ENCODE measurements around the gene LEF1.
A peak's percentile ranks its signal among the peaks of the same experiment; 100 is the strongest.

LEF1 gene

DNA sequence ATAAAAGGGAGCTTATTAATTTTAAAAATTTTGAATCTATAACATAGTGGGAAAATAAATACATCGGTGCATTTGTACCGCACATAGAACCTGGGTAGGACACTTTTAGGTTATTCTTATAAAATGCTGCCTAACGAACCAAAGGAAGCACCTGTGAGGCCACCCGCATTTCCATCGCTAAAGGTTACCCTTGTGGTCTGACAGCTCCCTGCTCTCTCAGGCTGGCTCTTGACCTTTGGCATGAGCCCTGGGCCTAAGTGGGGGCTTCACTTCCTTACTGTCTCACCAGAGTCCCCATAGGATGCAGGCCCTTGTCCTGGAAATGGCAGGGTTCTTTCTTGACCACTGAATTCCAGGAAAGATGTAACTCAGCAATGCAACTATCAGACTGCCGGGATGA is 133.0 kb downstream of the LEF1 start:
- DNase-seq (ENCODE audit: low spot score), result no peak
- Histone ChIP-seq H3K27ac (ENCODE audit: poor library complexity, severe bottlenecking) (no peak overlapping the region), H3K4me3 (ENCODE audit: severe bottlenecking) (no peak overlapping the region), H3K4me1 (ENCODE audit: insufficient read depth, poor library complexity, severe bottlenecking) (no peaks in the 10 kb centered on the region), H3K36me3 (ENCODE audit: low read depth) (no peaks in the 10 kb centered on the region), H3K27me3 (ENCODE audit: insufficient read depth, poor library complexity, severe bottlenecking) (no peaks in the 10 kb centered on the region), H3K9me3 (ENCODE audit: severe bottlenecking) (no peaks in the 10 kb centered on the region)
- ATAC-seq (ENCODE audit: low read depth), result no peak
- TF ChIP-seq, protein P1, sequence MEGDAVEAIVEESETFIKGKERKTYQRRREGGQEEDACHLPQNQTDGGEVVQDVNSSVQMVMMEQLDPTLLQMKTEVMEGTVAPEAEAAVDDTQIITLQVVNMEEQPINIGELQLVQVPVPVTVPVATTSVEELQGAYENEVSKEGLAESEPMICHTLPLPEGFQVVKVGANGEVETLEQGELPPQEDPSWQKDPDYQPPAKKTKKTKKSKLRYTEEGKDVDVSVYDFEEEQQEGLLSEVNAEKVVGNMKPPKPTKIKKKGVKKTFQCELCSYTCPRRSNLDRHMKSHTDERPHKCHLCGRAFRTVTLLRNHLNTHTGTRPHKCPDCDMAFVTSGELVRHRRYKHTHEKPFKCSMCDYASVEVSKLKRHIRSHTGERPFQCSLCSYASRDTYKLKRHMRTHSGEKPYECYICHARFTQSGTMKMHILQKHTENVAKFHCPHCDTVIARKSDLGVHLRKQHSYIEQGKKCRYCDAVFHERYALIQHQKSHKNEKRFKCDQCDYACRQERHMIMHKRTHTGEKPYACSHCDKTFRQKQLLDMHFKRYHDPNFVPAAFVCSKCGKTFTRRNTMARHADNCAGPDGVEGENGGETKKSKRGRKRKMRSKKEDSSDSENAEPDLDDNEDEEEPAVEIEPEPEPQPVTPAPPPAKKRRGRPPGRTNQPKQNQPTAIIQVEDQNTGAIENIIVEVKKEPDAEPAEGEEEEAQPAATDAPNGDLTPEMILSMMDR (IDR thresholded peaks at IDR 0.05; ENCODE audit: poor library complexity, severe bottlenecking), result no peak

DNA sequence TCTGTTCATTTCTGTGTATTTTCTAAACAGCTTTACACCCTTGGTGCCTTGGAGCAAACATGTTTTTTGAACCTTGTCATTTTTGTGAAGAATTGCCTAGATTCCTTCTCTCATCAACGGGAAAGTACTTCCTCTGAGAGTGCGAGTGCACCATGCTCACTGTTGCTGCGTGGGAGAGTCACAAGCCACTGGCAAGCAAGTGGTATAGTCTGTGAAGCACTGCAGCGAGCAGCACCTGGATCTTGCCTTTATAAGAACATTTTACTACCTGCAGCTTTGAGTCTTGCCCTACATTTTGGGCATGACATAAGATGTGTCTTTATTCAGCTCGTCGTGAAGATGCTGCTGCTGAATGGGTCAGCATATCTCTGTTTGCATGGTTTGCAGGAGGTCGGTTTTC is 134.2 kb downstream of the LEF1 start:
- DNase-seq (ENCODE audit: low spot score), result no peak
- H3K36me3 ChIP-seq (ENCODE audit: low read depth), result no peaks in the 10 kb centered on the region
- no peaks in the 10 kb centered on the region for H3K4me1 ChIP-seq (ENCODE audit: insufficient read depth, poor library complexity, severe bottlenecking)

DNA sequence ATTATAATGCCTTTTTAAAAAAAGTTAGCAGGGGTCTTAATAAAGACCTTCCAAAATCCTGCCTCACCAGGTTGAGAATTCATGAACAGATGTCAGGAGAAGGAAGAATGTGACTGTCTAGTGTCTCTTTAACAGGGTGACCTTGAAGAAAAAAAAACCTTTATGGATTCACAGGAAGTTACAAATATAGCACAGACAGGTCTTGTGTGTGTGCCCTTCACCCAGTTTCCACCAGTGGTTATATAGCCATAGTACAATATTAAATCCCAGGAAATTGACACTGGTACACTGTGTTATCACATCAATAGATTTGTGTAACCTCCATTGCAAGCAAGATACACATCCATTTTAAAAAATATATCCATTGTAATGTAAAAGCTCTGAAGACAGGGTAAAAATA is 135.4 kb downstream of the LEF1 start:
- H3K4me3 ChIP-seq (ENCODE audit: severe bottlenecking), result no peak overlapping the region
- H3K27ac ChIP-seq (ENCODE audit: poor library complexity, severe bottlenecking), result no peak overlapping the region
- H3K9me3 ChIP-seq (ENCODE audit: severe bottlenecking), result no peaks in the 10 kb centered on the region
- TF ChIP-seq, protein P1 (IDR thresholded peaks at IDR 0.05; ENCODE audit: poor library complexity, severe bottlenecking), result no peak
- ATAC-seq (ENCODE audit: low read depth) (no peak), DNase-seq (ENCODE audit: low spot score) (no peak)
- no peaks in the 10 kb centered on the region for H3K27me3 ChIP-seq (ENCODE audit: insufficient read depth, poor library complexity, severe bottlenecking)
- no peaks in the 10 kb centered on the region for H3K4me1 ChIP-seq (ENCODE audit: insufficient read depth, poor library complexity, severe bottlenecking)
- no peaks in the 10 kb centered on the region for H3K36me3 ChIP-seq (ENCODE audit: low read depth)

More for the DNA sequence above, 134.2 kb downstream of the LEF1 start:
- no peaks in the 10 kb centered on the region for H3K27me3 ChIP-seq (ENCODE audit: insufficient read depth, poor library complexity, severe bottlenecking)
- H3K27ac ChIP-seq (ENCODE audit: poor library complexity, severe bottlenecking), result no peak overlapping the region
- no peak overlapping the region for H3K4me3 ChIP-seq (ENCODE audit: severe bottlenecking)
- H3K9me3 ChIP-seq (ENCODE audit: severe bottlenecking), result no peaks in the 10 kb centered on the region
- TF ChIP-seq, protein P1 (IDR thresholded peaks at IDR 0.05; ENCODE audit: poor library complexity, severe bottlenecking), result no peak
- ATAC-seq (ENCODE audit: low read depth), result no peak

DNA sequence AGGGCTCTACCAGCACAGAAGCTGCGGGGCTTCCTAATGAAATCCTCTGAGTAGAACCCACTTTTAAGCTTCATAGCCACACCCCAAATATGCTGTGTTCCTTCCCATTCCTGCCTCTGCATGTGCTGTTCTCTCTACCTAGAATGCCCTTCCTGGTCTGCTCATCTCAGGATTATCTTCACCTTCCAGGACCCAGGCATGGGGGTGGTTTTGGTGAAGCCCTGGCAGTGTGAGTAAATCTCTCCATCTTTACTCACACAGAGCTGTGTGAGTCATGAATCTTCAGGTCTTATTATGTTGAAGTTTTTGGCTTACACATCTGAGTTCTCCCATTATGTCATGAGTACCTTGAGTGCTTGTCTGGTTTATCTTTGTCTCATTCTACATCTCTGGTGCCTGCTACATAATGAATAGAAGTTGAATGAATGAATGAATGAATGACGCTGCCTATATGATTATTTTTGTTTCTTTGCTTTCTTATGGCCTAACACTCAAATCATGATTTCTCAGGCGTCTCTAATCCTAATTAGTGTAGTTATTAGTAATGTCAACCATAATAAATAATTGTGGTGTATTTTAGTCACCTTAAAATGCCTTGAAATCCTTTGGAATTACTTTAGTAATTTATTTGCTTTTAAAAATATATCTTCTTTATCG is 137.2 kb downstream of the LEF1 start:
- no peak for ATAC-seq (ENCODE audit: low read depth)
- TF ChIP-seq, protein P1 (IDR thresholded peaks at IDR 0.05; ENCODE audit: poor library complexity, severe bottlenecking), result no peak
- H3K27me3 ChIP-seq (ENCODE audit: insufficient read depth, poor library complexity, severe bottlenecking), result no peaks in the 10 kb centered on the region
- no peaks in the 10 kb centered on the region for H3K4me1 ChIP-seq (ENCODE audit: insufficient read depth, poor library complexity, severe bottlenecking)
- H3K9me3 ChIP-seq (ENCODE audit: severe bottlenecking), result no peaks in the 10 kb centered on the region
- no peak overlapping the region for H3K27ac ChIP-seq (ENCODE audit: poor library complexity, severe bottlenecking)
- H3K4me3 ChIP-seq (ENCODE audit: severe bottlenecking), result no peak overlapping the region
- no peak for DNase-seq (ENCODE audit: low spot score)
- H3K36me3 ChIP-seq (ENCODE audit: low read depth), result 0 out of 2 replicates have a peak, but pooled peaks cover 3% of the 10 kb centered on the region

DNA sequence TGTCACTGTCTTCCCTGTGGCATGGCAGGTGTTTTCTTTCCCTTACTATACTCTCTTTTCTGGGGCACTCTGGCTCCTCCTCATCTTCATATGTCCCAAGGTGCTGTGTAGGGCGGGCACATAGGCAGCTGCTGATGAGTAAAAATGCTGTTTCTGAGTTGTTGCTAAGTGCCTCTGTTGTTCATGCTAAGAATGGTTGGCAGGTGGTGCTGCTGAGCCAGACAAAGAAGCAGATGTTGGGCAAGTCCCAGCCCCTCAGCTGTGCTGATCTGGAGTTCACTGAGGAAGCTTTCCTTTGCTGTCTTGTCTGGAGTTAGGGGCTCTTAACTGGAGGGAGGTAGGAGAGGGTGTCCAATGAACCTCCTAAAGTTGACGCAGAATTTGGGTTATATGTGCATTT is 138.4 kb downstream of the LEF1 start:
- Histone ChIP-seq H3K36me3 (ENCODE audit: low read depth) (peaks cover 3% of the 10 kb centered on the region; the same call in 1 of the 2 replicates), H3K27me3 (ENCODE audit: insufficient read depth, poor library complexity, severe bottlenecking) (no peaks in the 10 kb centered on the region), H3K4me3 (ENCODE audit: severe bottlenecking) (no peak overlapping the region), H3K4me1 (ENCODE audit: insufficient read depth, poor library complexity, severe bottlenecking) (no peaks in the 10 kb centered on the region), H3K27ac (ENCODE audit: poor library complexity, severe bottlenecking) (no peak overlapping the region), H3K9me3 (ENCODE audit: severe bottlenecking) (no peaks in the 10 kb centered on the region)
- DNase-seq (ENCODE audit: low spot score) (no peak), ATAC-seq (ENCODE audit: low read depth) (peak; percentile 41; the same call in 2 of the 3 replicates)
- TF ChIP-seq, protein P1 (IDR thresholded peaks at IDR 0.05; ENCODE audit: poor library complexity, severe bottlenecking), result no peak

All from RWPE2 (cell line).